ENCODE measurements around the gene OR52E6.

The OR52E6 gene

DNA sequence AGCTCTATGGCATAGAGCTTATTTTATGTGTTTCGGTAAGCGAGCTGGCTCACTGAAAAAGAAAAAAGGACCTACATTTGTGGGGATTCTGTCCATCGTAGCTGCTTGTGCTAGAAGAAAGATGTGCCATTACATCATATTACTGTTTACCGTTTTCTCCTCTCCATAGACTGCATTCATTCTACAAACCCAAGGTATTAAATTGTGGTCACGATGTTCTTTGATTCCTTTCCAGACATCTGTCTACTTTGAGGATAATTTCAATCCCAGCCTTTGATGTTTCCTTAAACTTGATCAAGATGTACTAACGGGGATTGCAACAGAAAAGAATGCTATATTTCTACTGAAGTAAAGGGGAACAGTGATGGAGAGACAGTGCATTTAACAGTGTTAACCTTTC lies 45.2 kb downstream of the OR52E6 start:
- DNase-seq (ENCODE audit: low read depth in 2 of 2), result no peak

DNA sequence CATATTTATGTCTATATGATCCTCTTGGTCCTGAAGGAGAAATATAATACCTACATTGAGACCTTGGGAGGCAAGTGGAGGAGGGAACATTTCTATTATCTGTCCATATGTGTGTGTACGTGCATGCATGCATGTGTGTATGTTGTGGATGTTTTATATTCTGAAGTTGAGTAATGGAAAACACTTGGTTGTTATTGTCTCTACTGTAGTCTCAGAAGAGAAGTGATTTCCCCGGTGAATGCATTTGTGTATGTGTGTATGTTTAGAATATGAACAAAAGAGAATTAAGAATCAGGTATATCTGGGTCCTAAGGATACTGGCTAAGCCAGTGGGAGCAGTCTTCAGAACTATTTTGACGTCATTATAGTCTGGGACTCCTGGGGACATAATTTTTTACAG lies 50.5 kb downstream of the OR52E6 start, which contains the start of gene OR52N1:
Gene OR52N1, minus strand, starts transcription at position 101 of the 400 bp plus-strand sequence. CDS start 2,449 bp downstream, outside the sequence.
- no peak for DNase-seq (ENCODE audit: low read depth in 2 of 2)
